NT2/D1 (cell line): ENCODE results near the gene PHAX.
"Not testable (repeated sequence)": the region's sequence is repeated elsewhere in the genome, so short reads cannot be mapped to it uniquely, and the experiment has no call there.

Experiments
- DNase-seq: peaks from one replicate; pipeline ENCODE4 v3.0.0-alpha.2; 2011; ENCODE audit warnings: low read depth, low spot score
- H3K27me3 ChIP-seq: 2 replicates; pipeline ENCODE4 v1.6.0; 2011; ENCODE audit warnings: mild to moderate bottlenecking; ENCODE audit not compliant: insufficient read length, insufficient read depth
- H3K36me3 ChIP-seq: 2 replicates; pipeline ENCODE4 v1.6.1; 2011; ENCODE audit warnings: mild to moderate bottlenecking, low read length, mixed read lengths; ENCODE audit not compliant: insufficient read depth, insufficient read length
- H3K4me1 ChIP-seq: 2 replicates; pipeline ENCODE4 v1.5.1; 2011; ENCODE audit not compliant: insufficient read depth, insufficient read length
- H3K4me3 ChIP-seq: 2 replicates; pipeline ENCODE4 v1.5.1; 2011; ENCODE audit warnings: low read depth; ENCODE audit not compliant: insufficient read length
- H3K9ac ChIP-seq: 2 replicates; pipeline ENCODE4 v1.6.0; 2011; ENCODE audit warnings: low read depth; ENCODE audit not compliant: insufficient read length
- H3K9me3 ChIP-seq: 2 replicates; pipeline ENCODE4 v1.5.1; 2011; ENCODE audit warnings: mild to moderate bottlenecking, low read length; ENCODE audit not compliant: insufficient read depth
- SUZ12 ChIP-seq: IDR thresholded peaks from 2 replicates; pipeline ENCODE4 v1.6.1; 2011; ENCODE audit not compliant: insufficient read length, insufficient read depth; ENCODE audit errors: extremely low read depth
- YY1 ChIP-seq: IDR thresholded peaks from 2 replicates; pipeline ENCODE4 v1.6.1; 2011; ENCODE audit not compliant: insufficient read length, insufficient read depth
- ZNF274 ChIP-seq: IDR thresholded peaks from 2 replicates; pipeline ENCODE4 v1.6.1; 2011; ENCODE audit warnings: mild to moderate bottlenecking, low read depth, low read length

PHAX gene

DNA sequence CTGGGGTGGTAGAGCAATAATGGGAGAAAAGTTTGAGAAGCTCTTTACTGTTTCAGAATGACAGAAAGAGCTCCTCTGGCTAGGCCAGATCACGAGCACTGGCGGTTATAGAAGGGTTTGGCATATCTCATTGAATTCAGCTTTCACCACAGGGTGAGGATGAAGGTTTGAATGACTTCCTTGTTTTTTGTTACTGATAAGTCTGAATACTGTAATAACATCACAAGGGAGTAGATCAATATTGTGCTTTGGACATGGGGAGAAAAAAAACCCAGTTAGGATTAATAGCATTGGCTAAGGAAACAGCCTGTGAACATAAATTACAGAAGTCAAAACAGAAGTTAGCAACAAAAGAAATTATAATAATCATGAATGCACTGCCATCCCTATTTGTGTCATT is 9.4 kb downstream of the PHAX start:
- DNase-seq, result no peak
- Histone ChIP-seq H3K4me3 (no peak overlapping the region), H3K9me3 (no peaks in the 10 kb centered on the region), H3K4me1 (no peaks in the 10 kb centered on the region), H3K9ac (no peak overlapping the region), H3K36me3 (peaks cover 67% of the 10 kb centered on the region), H3K27me3 (no peaks in the 10 kb centered on the region)
- TF ChIP-seq YY1, result no peak
- TF ChIP-seq ZNF274, result no peak
- TF ChIP-seq SUZ12, result no peak

DNA sequence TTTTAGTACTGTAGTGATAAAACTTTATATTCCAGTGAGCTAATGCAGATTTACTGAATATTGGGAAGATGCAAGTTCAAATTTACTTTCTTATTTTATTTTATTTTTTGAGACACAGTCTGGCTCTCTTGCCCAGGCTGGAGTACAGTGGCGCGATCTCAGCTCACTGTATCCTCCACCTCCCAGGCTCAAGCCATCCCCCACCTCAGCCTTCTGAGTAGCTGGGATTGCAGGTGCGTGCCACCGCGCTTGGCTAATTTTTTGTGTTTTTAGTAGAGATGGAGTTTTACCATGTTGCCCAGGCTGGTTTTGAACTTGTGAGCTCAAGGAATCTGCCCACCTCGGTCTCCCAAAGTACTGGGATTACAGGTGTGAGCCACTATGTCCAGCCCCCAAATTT is 9.9 kb downstream of the PHAX start:
- H3K4me1 ChIP-seq, result no peaks in the 10 kb centered on the region
- H3K27me3 ChIP-seq, result no peaks in the 10 kb centered on the region
- no peak for DNase-seq
- peaks cover 67% of the 10 kb centered on the region for H3K36me3 ChIP-seq
- H3K4me3 ChIP-seq, result no peak overlapping the region
- no peaks in the 10 kb centered on the region for H3K9me3 ChIP-seq
- H3K9ac ChIP-seq, result no peak overlapping the region
- TF ChIP-seq YY1 (no peak), ZNF274 (no peak), SUZ12 (no peak)

DNA sequence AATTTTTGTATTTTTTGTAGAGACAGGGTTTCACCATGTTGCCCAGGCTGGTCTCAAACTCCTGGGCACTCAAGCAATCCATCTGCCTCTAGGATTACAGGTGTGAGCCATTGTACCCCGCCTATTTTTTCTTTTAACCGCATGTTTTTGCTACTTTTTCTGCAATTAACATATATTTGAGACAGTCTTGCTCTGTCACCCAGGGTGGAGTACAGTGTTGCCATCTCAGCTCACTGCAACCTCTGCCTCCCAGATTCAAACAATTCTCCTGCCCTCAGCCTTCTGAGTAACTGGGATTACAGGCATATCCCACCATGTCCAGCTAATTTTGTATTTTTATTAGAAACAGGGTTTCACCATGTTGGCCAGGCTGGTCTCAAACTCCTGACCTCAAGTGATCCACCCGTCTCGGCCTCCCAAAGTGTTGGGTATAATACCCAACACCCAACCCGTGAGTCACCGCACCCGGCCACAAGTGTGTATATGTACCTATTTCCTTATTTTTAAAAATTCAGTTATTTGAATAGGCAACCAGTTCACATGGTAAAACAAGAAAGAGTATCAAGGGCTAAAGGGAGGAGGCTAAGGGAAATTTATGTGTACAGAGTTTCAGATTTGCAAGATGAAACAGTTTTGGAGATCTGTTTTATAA is 13.3 kb downstream of the PHAX start:
- H3K9ac ChIP-seq, result no peak overlapping the region
- H3K4me3 ChIP-seq, result no peak overlapping the region
- H3K9me3 ChIP-seq, result no peaks in the 10 kb centered on the region
- TF ChIP-seq SUZ12 (no peak), YY1 (no peak), ZNF274 (no peak)
- no peak for DNase-seq
- no peaks in the 10 kb centered on the region for H3K27me3 ChIP-seq
- no peaks in the 10 kb centered on the region for H3K4me1 ChIP-seq
- H3K36me3 ChIP-seq, result peaks cover 76% of the 10 kb centered on the region

DNA sequence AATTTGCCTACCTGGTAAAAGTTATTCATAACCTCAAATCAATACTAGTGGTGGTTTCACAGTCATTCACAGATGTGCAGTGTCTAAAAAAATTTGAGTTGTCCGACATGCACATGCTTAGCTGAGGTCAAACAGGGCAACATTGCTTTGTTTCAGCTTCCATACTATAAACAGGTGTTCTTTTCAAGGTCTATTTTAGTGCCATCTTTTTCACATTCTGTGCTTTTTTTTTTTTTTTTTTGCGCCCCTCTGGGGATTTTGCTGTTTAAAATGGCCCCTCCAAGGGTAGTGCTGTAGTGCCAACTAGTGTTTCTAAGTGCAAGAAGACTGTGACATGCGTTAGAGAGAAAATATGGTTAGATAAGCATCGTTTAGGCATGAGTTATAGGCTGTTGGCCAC is 14.5 kb downstream of the PHAX start:
- Histone ChIP-seq H3K36me3 (peaks cover 67% of the 10 kb centered on the region), H3K4me3 (no peak overlapping the region), H3K4me1 (no peaks in the 10 kb centered on the region), H3K9me3 (no peaks in the 10 kb centered on the region), H3K9ac (no peak overlapping the region), H3K27me3 (no peaks in the 10 kb centered on the region)
- DNase-seq, result no peak
- TF ChIP-seq SUZ12 (no peak), YY1 (no peak), ZNF274 (no peak)

DNA sequence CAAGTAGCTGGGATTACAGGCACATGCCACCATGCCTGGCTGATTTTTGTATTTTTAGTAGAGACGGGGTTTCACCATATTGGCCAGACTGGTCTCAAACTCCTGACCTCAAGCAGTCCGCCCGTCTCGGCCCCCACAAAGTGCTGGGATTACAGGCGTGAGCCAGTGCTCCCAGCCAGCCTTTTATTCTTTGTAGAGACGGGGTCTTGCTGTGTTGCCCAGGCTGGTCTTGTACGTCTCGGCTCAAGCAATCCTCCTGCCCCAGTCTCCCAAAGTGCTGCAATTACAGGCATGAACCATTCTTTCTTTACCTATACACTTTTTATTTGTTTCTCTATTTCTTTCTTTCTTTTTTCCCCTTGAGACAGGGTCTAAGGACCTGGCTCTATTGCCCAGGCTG is 16.9 kb downstream of the PHAX start:
- H3K4me3 ChIP-seq, H3K27me3 ChIP-seq, H3K9me3 ChIP-seq, H3K9ac ChIP-seq, DNase-seq, H3K4me1 ChIP-seq: not testable (repeated sequence)
- H3K36me3 ChIP-seq, result peaks cover 56% of the 10 kb centered on the region

DNA sequence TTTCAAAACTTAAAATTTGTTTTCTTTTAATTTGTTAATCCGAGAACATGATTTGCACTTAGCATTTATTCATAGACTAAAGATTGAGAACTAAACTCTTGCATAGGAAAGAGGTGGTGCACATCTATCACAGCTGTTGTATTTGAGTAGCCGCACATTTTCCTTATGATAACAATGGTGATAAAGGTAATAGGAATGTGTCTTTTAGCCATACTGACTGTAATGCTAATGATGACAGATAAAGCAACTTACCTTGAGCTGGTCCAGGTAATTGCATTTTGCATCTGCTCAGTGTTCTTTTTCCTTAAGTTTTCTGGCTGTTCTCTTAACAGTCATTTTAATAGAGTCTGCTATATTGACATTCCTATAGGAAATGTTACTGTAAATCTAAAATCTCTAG is 19.0 kb downstream of the PHAX start:
- no peak for DNase-seq
- no peak overlapping the region for H3K4me3 ChIP-seq
- peaks cover 52% of the 10 kb centered on the region for H3K36me3 ChIP-seq

DNA sequence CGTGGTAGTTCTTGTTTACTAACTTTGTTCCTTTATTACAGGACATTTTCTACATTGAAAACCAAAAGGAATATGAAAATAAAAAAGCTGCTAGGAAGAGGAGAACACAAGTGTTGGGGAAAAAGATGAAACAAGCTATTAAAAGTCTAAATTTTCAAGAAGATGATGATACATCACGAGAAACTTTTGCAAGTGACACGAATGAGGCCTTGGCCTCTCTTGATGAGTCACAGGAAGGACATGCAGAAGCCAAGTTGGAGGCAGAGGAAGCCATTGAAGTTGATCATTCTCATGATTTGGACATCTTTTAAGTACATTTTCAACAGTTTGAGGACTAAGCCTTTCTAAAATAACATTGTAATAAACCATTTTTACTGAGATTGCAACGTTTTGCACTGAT is 23.8 kb downstream of the PHAX start:
- Histone ChIP-seq H3K9ac (no peak overlapping the region), H3K27me3 (no peaks in the 10 kb centered on the region), H3K36me3 (peaks cover 38% of the 10 kb centered on the region), H3K4me1 (no peaks in the 10 kb centered on the region), H3K4me3 (no peak overlapping the region), H3K9me3 (no peaks in the 10 kb centered on the region)
- TF ChIP-seq SUZ12 (no peak), YY1 (no peak), ZNF274 (no peak)
- DNase-seq, result no peak

More for the DNA sequence above, 19.0 kb downstream of the PHAX start:
- Histone ChIP-seq H3K27me3 (no peaks in the 10 kb centered on the region), H3K9ac (no peak overlapping the region), H3K4me1 (no peaks in the 10 kb centered on the region), H3K9me3 (no peaks in the 10 kb centered on the region)
- TF ChIP-seq SUZ12, result no peak
- TF ChIP-seq YY1, result no peak
- no peak for TF ChIP-seq ZNF274

DNA sequence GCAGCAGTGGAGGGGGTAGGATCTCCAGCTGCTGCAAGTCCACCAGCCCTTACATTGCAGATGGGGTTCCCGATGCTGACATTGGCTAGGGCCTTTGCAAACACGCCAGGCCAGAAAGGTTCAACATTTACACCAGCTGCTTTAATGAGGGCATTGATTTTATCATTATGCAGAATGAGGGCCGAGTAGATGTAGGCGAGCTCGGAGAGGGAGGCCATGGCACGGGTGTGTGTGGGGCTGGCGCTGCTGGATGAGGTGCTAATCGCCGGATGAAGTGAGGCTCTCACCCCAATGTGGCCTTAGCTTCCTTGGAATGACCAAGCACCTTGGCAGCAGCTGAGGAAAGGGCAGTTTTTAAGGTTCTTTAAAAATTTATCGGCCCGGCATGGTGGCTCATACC is 27.4 kb downstream of the PHAX start:
- H3K36me3 ChIP-seq, result peaks cover 25% of the 10 kb centered on the region
- TF ChIP-seq YY1 (no peak), ZNF274 (no peak), SUZ12 (no peak)
- no peak overlapping the region for H3K9ac ChIP-seq
- H3K27me3 ChIP-seq, result no peaks in the 10 kb centered on the region
- DNase-seq, result no peak
- H3K4me3 ChIP-seq, result no peak overlapping the region
- no peaks in the 10 kb centered on the region for H3K9me3 ChIP-seq
- no peaks in the 10 kb centered on the region for H3K4me1 ChIP-seq
